Esophagus muscularis mucosa (tissue), 4 donors: ENCODE data around the gene C2orf92.

Experiments
- EP300 ChIP-seq: sonication (generic); formaldehyde crosslinking; IDR thresholded peaks from one replicate; pipeline ENCODE4 v1.6.1; 2017; ENCODE audit warnings: antibody characterized with exemption
- POLR2A ChIP-seq: fragments of 450-650 bp; IDR thresholded peaks from one replicate; pipeline ENCODE4 v1.6.1; 2017; ENCODE audit warnings: antibody characterized with exemption, moderate library complexity, mild to moderate bottlenecking, low read depth
- POLR2AphosphoS5 ChIP-seq, 2 donors: sonication (generic); formaldehyde crosslinking; IDR thresholded peaks; one replicate each; pipeline ENCODE4 v1.6.1; 2017; ENCODE audit warnings: antibody characterized with exemption in 2 of 2
- TF ChIP-seq, protein P1 (sequence below), 3 experiments: fragments of 200-600 bp in 2 of 3; fragments of 450-650 bp in 1 of 3; sonication (generic) in 2 of 3; IDR thresholded peaks; one replicate each; pipeline ENCODE4 v1.5.1; 2017 to 2019; ENCODE audit warnings: antibody characterized with exemption in 3 of 3, mild to moderate bottlenecking in 2 of 3, moderate library complexity in 1 of 3

DNA sequence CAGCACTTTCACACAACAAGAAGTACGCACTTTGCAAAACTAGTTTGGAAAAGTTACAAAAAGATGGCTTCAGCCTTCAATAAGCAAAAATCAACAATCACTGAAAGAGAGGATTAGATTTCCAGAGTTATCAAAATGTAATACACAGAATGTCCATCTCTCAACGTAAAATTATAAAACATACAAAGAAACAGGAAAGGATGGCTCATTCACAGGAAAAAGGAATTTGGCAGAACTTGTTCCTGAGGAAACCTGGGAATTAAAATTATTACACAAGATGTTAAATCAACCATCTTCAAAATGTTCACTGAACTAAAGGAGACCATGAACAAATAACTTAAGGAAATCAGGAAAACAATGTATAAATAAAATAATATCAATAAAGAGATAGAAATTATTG lies 8.0 kb downstream of the C2orf92 start:
- TF ChIP-seq, protein P1, sequence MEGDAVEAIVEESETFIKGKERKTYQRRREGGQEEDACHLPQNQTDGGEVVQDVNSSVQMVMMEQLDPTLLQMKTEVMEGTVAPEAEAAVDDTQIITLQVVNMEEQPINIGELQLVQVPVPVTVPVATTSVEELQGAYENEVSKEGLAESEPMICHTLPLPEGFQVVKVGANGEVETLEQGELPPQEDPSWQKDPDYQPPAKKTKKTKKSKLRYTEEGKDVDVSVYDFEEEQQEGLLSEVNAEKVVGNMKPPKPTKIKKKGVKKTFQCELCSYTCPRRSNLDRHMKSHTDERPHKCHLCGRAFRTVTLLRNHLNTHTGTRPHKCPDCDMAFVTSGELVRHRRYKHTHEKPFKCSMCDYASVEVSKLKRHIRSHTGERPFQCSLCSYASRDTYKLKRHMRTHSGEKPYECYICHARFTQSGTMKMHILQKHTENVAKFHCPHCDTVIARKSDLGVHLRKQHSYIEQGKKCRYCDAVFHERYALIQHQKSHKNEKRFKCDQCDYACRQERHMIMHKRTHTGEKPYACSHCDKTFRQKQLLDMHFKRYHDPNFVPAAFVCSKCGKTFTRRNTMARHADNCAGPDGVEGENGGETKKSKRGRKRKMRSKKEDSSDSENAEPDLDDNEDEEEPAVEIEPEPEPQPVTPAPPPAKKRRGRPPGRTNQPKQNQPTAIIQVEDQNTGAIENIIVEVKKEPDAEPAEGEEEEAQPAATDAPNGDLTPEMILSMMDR (IDR thresholded peaks at IDR 0.05), result no peak
- TF ChIP-seq POLR2A (no peak), POLR2AphosphoS5 (IDR thresholded peaks at IDR 0.05) (no peak), EP300 (no peak)
